GM19099 (cell line): Measurements from ENCODE around the gene NACC2.

ENCODE experiments used
- POLR2A ChIP-seq: IDR thresholded peaks from 3 replicates; pipeline ENCODE4 v1.6.1; 2011; ENCODE audit warnings: low read depth; ENCODE audit not compliant: insufficient read length; ENCODE audit errors: extremely low read depth

NACC2 gene

GRCh38 chr9:136107953-136108647 lies 13.0 kb upstream of the NACC2 start:
- TF ChIP-seq POLR2A, result no peak

GRCh38 chr9:136107155-136107952 lies 12.3 kb upstream of the NACC2 start:
- no peak for TF ChIP-seq POLR2A

DNA sequence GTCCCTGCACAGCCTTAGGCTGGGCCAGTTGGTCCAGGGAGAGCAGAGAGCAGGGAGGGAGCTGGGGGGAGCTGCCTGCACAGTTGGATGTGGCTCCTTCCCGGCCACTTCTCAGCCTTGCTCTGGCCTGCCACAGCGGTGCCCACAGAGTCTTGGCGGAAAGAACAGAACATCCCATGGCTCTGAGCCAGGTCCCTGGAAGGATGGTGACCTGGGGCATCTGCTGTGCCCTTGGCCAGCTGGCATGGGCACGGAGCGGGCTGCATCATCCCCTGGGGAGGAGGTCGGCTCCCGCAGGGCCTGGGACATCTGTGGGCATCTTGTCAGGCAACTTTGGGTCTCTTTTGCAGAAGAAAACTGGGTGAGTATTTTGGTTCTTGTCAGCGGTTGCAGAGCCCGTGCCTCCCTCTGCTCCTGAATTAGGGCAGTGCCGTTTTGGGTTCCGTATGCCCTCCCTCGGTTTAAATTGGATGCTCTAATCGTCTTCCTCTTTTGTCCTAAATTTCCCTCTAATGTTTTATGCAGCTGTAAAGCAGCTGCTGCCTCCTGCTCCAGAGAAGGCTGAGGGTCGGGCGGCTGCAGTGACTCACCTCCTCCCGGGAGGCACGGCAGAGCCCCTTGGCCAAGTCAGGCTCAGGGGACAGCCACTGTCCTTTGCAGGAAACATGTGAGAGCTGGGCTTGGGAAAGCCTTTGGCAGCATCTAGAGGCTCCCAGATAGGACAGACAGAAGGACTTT lies 10.5 kb upstream of the NACC2 start:
- TF ChIP-seq POLR2A, result no peak

- no peak for TF ChIP-seq POLR2A
These were observed 9.8 kb upstream of the NACC2 start for GRCh38 chr9:136104916-136105315.

GRCh38 chr9:136104488-136104800 lies 9.4 kb upstream of the NACC2 start:
- no peak for TF ChIP-seq POLR2A

DNA sequence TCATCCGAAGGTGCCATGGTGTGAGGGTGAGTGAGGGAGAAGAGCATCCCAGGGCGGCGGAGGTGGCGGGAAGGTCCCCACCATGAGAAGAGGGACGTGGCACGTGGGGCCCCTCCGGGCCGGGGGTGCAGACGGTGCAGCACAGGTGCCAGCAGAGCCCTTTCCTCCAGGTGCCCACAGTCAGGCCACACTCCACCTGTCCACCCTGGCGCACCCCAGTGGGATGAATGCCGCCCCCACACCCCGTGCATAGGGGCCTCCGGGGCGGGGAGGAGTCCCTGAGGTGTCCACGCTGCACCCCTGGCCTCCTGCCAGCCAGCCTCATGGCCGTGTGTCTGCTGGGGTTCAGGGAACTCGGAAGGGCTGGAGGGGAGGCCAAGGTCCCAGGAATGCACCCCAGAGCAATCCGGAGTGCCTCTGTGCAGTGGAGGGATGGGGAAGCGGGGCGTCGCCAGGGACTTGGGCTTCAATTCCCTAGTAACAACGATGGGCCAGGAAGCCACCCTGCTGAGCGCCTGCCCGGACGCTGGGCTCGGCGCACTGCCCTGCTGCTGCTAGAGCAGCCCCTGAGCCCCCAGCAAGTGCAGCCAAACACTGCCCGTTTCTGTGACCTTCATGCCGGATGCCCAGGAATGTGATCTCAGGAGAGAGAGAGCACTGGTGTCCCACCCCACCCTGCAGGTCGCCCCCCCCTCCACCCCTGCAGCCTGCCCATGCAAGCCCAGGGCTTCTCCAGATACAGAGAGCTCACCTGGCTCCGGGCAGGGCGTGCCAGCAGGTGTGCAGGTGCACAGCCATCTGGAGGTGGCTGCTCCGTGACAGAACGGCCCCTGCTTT lies 8.8 kb upstream of the NACC2 start:
- no peak for TF ChIP-seq POLR2A

- no peak for TF ChIP-seq POLR2A
These were observed 5.9 kb upstream of the NACC2 start for GRCh38 chr9:136100700-136101614.

- TF ChIP-seq POLR2A, result no peak
These were observed 4.5 kb upstream of the NACC2 start for GRCh38 chr9:136099542-136099941.

GRCh38 chr9:136098844-136099243 lies 3.8 kb upstream of the NACC2 start:
- no peak for TF ChIP-seq POLR2A

DNA sequence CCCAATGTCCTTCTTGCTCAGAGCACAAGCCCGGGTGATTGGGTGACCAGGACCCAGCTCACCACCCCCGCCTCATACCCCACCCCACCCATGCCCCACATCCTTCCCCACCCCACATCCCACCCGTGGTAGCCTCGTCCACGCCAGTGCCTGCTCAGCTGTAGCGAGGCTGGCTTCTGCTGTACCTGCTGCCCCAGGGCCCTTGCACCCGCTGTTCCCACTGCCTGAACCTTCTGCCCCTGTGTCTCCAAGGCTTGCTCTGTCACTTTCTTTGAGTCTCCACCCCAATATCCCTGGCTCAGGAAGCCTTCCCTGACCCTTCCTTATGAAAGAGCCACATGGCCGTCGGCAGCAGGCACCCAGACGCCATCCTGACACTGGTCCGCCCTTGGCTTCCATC lies 3.1 kb upstream of the NACC2 start:
- TF ChIP-seq POLR2A, result no peak

- TF ChIP-seq POLR2A, result no peak
These were observed 1.5 kb upstream of the NACC2 start for GRCh38 chr9:136096505-136097001.

GRCh38 chr9:136093995-136094881 lies 851 bp downstream of the NACC2 start:
- no peak for TF ChIP-seq POLR2A
